Measurements from ENCODE around the gene NOS1AP.
"Not testable (repeated sequence)": the region's sequence is repeated elsewhere in the genome, so short reads cannot be mapped to it uniquely, and the experiment has no call there.

Gene NOS1AP

GRCh38 chr1:162351246-162351842 is 281.9 kb downstream of the NOS1AP start:
- DNase-seq, result no peak

DNA sequence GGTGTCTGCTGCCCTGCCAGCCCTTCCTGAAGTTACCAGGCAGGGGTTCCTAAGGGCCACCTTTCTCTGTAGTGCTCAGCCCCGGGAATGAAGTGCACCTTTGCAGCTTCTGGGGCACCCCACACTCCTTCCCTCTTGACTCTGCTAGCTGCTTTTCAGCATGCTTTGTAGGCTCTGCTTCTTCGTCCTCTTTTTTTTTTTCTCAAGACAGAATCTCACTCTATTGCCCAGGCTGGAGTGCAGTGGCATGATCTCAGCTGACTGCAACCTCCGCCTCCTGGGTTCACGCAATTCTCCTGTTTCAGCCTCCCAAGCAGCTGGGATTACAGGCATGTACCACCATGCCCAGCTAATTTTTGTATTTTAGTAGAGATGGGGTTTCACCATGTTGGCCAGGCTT is 282.4 kb downstream of the NOS1AP start:
- not testable (repeated sequence) for DNase-seq

GRCh38 chr1:162353078-162353477 is 283.6 kb downstream of the NOS1AP start:
- no peak for DNase-seq

DNA sequence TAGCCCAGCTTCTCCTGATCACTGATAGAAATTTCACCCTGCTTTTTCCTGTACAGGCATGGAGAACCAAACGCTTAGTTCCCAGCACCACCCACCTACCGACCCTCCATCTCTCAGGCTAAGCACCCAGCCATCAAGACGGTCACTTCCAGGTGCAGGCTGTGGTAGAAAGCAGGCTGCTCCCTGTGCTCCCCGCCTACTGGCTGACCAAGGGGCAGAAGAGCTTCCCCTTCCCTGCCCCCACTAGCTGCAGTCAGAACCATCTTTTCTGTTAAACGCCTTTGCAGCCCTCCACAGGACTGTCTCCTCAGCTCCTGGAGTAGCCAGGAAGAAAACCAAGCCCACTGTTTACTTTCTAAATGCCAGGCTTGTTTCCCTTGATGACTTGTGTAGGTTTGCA is 284.2 kb downstream of the NOS1AP start:
- no peak for DNase-seq

GRCh38 chr1:162357681-162358266 is 288.3 kb downstream of the NOS1AP start:
- no peak for DNase-seq

- DNase-seq, result no peak
Observed at GRCh38 chr1:162358928-162359327, 289.4 kb downstream of the NOS1AP start.

- DNase-seq, result no peak
Observed at GRCh38 chr1:162359523-162360236, 290.2 kb downstream of the NOS1AP start.

GRCh38 chr1:162360237-162360873 is 290.9 kb downstream of the NOS1AP start:
- DNase-seq, result no peak

GRCh38 chr1:162360874-162361260 is 291.4 kb downstream of the NOS1AP start:
- DNase-seq, result no peak

DNA sequence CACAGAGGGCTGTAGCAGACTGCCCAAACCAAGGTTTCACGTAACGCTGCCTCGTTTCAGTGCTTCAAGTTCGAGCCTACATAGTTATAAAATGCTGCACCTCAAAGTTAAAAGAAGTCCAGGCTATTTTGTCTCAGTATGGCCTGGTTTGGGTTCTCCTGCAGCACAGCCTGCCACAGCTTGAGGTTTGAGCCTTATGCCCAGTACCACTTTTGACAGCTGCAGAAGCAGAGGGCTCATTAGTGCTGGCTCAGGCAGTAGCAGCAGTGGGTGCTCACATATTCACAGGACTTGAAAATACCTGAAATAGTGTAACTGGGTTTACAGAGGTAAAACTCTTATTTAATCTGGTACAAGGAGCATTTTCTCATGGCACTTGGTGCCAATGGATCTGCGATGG is 291.9 kb downstream of the NOS1AP start:
- no peak for DNase-seq

DNA sequence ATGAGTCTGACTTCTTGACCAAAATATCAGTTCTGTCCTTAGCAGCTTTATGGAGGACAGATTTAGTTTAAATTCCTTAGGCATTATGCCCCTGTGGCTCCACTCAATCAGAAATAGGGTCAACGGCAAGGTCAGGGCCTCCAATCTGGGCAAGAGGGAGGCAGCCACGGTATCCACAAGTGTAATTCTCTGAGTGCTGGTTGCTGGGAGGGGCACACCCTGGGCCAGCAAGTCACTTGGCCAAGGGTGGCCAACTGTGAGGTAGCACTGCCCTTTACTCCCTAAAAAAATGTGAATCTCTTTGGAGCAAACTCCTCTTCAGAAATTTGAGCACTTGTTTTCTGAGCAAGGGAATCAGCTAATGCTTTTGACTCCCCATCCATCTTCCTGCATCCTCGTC is 294.3 kb downstream of the NOS1AP start:
- DNase-seq, result no peak

- DNase-seq, result no peak
Observed at GRCh38 chr1:162364498-162364897, 295.0 kb downstream of the NOS1AP start.

GRCh38 chr1:162365284-162366020 is 296.0 kb downstream of the NOS1AP start:
- no peak for DNase-seq

- no peak for DNase-seq
Observed at GRCh38 chr1:162366149-162366548, 296.7 kb downstream of the NOS1AP start.

DNA sequence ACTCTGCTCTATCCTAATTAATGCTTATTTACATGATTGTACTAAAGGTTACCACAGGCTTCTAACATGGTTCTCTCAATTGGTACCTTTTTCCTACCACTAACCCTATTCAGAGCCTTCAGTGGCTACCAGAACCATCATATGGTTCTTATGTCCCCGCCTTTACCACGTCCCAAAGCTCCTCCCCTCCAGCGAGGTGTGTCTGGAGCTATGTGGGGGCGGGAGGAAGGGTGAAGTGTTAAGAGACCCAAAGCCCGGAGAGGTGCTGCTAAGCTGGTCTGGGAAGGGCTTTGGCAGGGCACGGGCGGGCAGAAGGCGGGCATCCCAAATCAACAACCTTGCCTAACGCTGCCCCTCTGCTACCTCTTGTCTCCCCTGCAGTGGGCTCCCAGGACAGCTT is 297.2 kb downstream of the NOS1AP start:
- no peak for DNase-seq

DNA sequence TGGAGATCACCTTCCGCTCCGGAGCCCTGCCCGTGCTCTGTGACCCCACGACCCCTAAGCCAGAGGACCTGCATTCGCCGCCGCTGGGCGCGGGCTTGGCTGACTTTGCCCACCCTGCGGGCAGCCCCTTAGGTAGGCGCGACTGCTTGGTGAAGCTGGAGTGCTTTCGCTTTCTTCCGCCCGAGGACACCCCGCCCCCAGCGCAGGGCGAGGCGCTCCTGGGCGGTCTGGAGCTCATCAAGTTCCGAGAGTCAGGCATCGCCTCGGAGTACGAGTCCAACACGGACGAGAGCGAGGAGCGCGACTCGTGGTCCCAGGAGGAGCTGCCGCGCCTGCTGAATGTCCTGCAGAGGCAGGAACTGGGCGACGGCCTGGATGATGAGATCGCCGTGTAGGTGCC is 297.6 kb downstream of the NOS1AP start:
- no peak for DNase-seq

DNA sequence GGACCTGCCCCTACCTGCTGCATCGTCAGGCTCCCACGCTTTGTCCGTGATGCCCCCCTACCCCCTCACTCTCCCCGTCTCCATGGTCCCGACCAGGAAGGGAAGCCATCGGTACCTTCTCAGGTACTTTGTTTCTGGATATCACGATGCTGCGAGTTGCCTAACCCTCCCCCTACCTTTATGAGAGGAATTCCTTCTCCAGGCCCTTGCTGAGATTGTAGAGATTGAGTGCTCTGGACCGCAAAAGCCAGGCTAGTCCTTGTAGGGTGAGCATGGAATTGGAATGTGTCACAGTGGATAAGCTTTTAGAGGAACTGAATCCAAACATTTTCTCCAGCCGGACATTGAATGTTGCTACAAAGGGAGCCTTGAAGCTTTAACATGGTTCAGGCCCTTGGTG is 298.3 kb downstream of the NOS1AP start:
- DNase-seq, result no peak

DNA sequence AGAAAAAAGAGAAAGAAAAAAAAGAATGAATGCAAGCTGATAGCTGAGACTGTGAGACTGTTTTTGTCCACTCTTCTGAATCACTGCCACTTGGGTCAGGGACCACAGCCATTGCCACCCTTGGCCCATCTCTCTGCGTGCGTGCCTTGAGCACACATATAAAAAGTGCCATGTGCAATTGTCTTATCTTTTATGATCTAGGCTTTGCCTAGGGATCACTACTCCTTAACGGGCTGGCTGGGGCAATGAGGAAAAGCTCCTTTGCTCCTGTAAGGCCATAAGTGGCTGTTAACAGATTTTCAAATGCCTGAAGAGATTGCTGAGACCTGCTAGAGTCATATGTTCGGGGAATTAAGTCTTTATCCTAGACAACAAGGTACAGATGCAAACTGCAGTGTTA is 299.0 kb downstream of the NOS1AP start:
- no peak for DNase-seq

DNA sequence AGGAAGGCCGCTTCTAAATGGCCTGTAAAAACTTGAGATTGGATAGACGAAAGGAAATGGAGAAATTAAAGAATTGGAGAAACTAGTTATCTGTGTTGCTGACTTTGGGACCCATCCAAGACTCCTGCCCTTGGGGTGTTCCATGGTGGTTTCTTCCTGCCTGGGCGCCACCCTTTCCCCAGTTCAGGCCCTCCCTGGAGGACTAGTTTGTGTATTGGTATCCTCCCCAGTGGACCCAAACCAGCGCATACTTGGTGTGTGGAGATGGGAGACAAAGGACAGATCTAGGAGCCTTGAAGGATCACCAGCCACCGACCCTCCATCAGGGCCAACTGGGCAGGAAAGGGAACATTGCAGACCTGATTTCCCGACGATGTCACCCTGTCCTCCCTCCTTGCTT is 300.1 kb downstream of the NOS1AP start:
- no peak for DNase-seq

DNA sequence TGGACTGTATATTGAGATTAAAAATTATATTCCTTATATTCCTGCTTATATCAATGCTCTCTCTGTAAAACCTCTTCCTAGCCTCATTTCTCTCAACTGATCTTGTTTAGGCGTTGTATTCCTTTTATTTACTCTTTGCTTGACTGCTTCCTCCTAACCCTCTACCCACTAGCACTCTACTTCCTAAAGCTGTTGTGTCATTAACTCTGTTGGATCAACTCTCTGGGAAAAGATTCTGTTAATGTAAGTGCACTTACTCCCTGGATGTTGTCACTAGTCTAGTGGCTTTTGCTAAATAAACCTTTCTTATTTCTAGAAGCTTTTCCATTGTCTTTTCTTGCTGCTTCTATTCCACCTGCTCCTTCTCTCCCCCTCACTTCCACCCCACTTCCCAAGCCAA is 300.7 kb downstream of the NOS1AP start:
- DNase-seq, result no peak

GRCh38 chr1:162370721-162371120 is 301.2 kb downstream of the NOS1AP start:
- DNase-seq, result no peak

DNA sequence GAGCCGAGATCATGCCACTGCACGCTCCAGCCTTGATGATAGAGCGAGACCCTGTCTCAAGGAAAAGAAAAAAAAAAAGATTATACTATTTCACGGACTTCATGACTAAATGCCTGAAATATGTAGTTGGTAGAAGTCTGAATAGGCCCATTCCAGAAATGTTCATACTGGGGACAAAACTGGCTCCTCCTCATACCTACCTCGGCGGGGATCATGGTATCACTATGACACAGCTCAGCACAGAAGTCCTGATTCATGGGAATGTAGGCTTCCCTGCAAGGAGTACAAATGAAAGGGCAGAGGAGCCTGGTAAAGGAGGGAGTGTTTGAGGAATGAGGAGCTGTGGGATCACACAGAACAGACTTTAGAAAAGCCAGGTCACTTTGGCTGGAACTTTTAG is 302.1 kb downstream of the NOS1AP start:
- no peak for DNase-seq

Measured in CD4-positive, alpha-beta T cell treated with Interleukin-10 for 1 hour (primary cell).